Calu3 (cell line): Measurements from ENCODE around the gene CTDNEP1. TPM values are rescaled to one million over a fixed set of nuclear protein-coding genes. Genes with fewer than 3 reads are reported as not detected.

ENCODE experiments used
- BruUV-seq: library from RNA; stranded (reverse); fragments of 400-500 nt; replicated peaks from 2 replicates; lab custom pipeline; 2021; lab: Mats Ljungman, UMichigan
- CTCF ChIA-PET: fragments of 300-600 bp; sonication (Branson Sonifier 250); formaldehyde crosslinking; loops from one replicate; lab custom pipeline; 2022; ENCODE audit warnings: antibody characterized with exemption; lab: Charles Lee
- DNase-seq: peaks from one replicate; pipeline ENCODE4 v3.0.0; 2022
- H3K27ac Mint-ChIP-seq: one replicate; pipeline ENCODE4 v1.8.0; 2022; ENCODE audit warnings: mixed read lengths; ENCODE audit not compliant: unreplicated experiment
- H3K27me3 Mint-ChIP-seq: one replicate; pipeline ENCODE4 v1.8.0; 2022; ENCODE audit warnings: mixed read lengths; ENCODE audit not compliant: unreplicated experiment
- H3K36me3 Mint-ChIP-seq: one replicate; pipeline ENCODE4 v1.8.0; 2022; ENCODE audit warnings: mild to moderate bottlenecking, moderate library complexity, mixed read lengths; ENCODE audit not compliant: insufficient read depth, unreplicated experiment
- H3K4me1 Mint-ChIP-seq: one replicate; pipeline ENCODE4 v1.8.0; 2022; ENCODE audit warnings: mild to moderate bottlenecking, low read depth, mixed read lengths; ENCODE audit not compliant: unreplicated experiment
- H3K4me3 Mint-ChIP-seq: one replicate; pipeline ENCODE4 v1.8.0; 2022; ENCODE audit warnings: mild to moderate bottlenecking, low read depth, moderate library complexity, mixed read lengths; ENCODE audit not compliant: unreplicated experiment
- H3K9me3 Mint-ChIP-seq: one replicate; pipeline ENCODE4 v1.8.0; 2022; ENCODE audit warnings: low read depth, mixed read lengths; ENCODE audit not compliant: unreplicated experiment
- intact Hi-C: fragments of 100-400 bp; cut with micrococcal nuclease; formaldehyde crosslinking; loops from one replicate; pipeline ENCODE4 v1.10.0; 2022; ENCODE audit not compliant: unreplicated experiment
- total RNA-seq: library from RNA; stranded (reverse); gene quantifications from 2 replicates; pipeline ENCODE4 v1.2.3, GENCODE V29; 2022
- TF ChIP-seq, protein P1 (sequence below): fragments of 200-600 bp; IDR thresholded peaks from one replicate; pipeline ENCODE4 v1.8.0; 2022; ENCODE audit warnings: antibody characterized with exemption; ENCODE audit not compliant: unreplicated experiment

The CTDNEP1 gene
- total RNA-seq, 1 experiment from 2014 or later: 85.2 TPM

DNA sequence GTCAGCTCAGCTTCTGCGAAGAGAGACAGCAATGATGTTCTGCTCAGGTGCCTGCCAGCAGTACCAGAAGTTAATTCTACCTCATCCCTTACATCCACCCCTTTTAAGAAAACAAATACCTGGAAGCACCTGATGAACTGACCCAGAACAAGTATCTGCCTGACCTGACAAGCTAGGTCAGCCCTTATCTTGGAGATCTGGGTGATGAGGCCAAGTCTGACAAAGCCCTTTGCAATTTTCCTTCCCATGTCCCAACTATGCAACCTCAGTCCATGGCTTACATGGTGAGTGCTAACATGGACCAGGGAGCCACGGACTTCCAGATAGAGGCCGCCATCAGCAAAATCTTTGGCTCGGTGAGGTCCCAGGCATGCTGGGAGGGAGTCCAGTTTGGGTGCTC is 28.2 kb downstream of the CTDNEP1 start:
- intact Hi-C loops: no loop called here

DNA sequence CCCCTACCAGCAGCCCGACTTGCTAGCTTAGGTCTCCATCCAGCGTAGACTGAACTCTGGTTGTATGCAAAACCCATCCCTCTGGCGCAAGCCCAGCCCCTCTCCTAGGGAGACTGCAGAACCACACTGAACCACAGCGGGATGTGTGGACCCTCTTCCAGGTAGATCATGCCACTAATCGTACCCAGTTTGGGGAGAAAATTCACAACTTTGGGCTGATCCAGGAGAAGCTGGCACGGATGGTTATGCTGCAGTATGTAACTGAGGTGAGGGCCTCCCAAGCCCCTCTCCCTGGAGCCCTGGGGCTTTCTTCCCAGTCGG is 28.6 kb downstream of the CTDNEP1 start:
- BruUV-seq: no TSS peak
- intact Hi-C loops: no loop called here
- no peak overlapping the region for H3K27ac Mint-ChIP-seq
- no peak overlapping the region for H3K4me3 Mint-ChIP-seq
- CTCF ChIA-PET: no interaction called here
- H3K36me3 Mint-ChIP-seq: peaks cover 68% of the 10 kb centered on the region
- TF ChIP-seq, protein P1, sequence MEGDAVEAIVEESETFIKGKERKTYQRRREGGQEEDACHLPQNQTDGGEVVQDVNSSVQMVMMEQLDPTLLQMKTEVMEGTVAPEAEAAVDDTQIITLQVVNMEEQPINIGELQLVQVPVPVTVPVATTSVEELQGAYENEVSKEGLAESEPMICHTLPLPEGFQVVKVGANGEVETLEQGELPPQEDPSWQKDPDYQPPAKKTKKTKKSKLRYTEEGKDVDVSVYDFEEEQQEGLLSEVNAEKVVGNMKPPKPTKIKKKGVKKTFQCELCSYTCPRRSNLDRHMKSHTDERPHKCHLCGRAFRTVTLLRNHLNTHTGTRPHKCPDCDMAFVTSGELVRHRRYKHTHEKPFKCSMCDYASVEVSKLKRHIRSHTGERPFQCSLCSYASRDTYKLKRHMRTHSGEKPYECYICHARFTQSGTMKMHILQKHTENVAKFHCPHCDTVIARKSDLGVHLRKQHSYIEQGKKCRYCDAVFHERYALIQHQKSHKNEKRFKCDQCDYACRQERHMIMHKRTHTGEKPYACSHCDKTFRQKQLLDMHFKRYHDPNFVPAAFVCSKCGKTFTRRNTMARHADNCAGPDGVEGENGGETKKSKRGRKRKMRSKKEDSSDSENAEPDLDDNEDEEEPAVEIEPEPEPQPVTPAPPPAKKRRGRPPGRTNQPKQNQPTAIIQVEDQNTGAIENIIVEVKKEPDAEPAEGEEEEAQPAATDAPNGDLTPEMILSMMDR: no peak
- no peak for DNase-seq
- no peaks in the 10 kb centered on the region for H3K27me3 Mint-ChIP-seq
- H3K9me3 Mint-ChIP-seq: no peaks in the 10 kb centered on the region
- H3K4me1 Mint-ChIP-seq: no peaks in the 10 kb centered on the region

More for the DNA sequence above, 28.2 kb downstream of the CTDNEP1 start:
- Mint-ChIP-seq H3K27ac (no peak overlapping the region), H3K4me1 (no peaks in the 10 kb centered on the region), H3K27me3 (no peaks in the 10 kb centered on the region), H3K9me3 (no peaks in the 10 kb centered on the region), H3K4me3 (no peak overlapping the region), H3K36me3 (peaks cover 71% of the 10 kb centered on the region)
- TF ChIP-seq, protein P1: no peak
- DNase-seq: no peak
- no TSS peak for BruUV-seq
- CTCF ChIA-PET: no interaction called here

GRCh38 chr17:7222093-7222971 is 29.2 kb downstream of the CTDNEP1 start:
- TF ChIP-seq, protein P1: no peak
- no peaks in the 10 kb centered on the region for H3K27me3 Mint-ChIP-seq
- H3K36me3 Mint-ChIP-seq: peaks cover 62% of the 10 kb centered on the region
- peak overlapping the region; percentile 94 for H3K27ac Mint-ChIP-seq
- CTCF ChIA-PET: interaction anchor here (2.1 kb wide), 1 partner anchor 74 kb away, joined by 11 read pairs; no protein-coding TSS in a partner anchor
- intact Hi-C loops: no loop called here
- no peaks in the 10 kb centered on the region for H3K4me1 Mint-ChIP-seq
- BruUV-seq: no TSS peak
- no peaks in the 10 kb centered on the region for H3K9me3 Mint-ChIP-seq
- DNase-seq: no peak
- H3K4me3 Mint-ChIP-seq: peak overlapping the region; percentile 96

GRCh38 chr17:7221278-7222092 is 30.0 kb downstream of the CTDNEP1 start:
- TF ChIP-seq, protein P1: no peak
- Mint-ChIP-seq H3K27ac (peak overlapping the region; percentile 94), H3K27me3 (peaks cover 5% of the 10 kb centered on the region), H3K4me3 (peak overlapping the region; percentile 96), H3K9me3 (no peaks in the 10 kb centered on the region), H3K4me1 (no peaks in the 10 kb centered on the region), H3K36me3 (peaks cover 55% of the 10 kb centered on the region)
- no TSS peak for BruUV-seq
- no peak for DNase-seq
- intact Hi-C loops: no loop called here
- CTCF ChIA-PET: interaction anchor here (0.7 to 2.1 kb wide), 4 partner anchors 12 to 75 kb away, joined by 3 to 11 read pairs (median 4); partner anchors contain the start of gene DVL2
